Measurements from ENCODE around the gene SNRNP200. TPM values are rescaled to one million over a fixed set of nuclear protein-coding genes. Genes with fewer than 3 reads are reported as not detected.
A peak's percentile ranks its signal among the peaks of the same experiment; 100 is the strongest.

Gene SNRNP200
- total RNA-seq, 4 donors from 2014 or later, result 81.4 to 106 (median 86.8) TPM

GRCh38 chr2:96317584-96317997, 12.2 kb upstream of the SNRNP200 start:
- Histone ChIP-seq H3K4me1 (peaks cover 0 to 16% (median 13%) of the 10 kb centered on the region in 4 donors), H3K27ac (no peak overlapping the region), H3K36me3 (no peaks in the 10 kb centered on the region), H3K4me3 (no peak overlapping the region), H3K9me3 (no peaks in the 10 kb centered on the region), H3K27me3 (peaks cover 58% of the 10 kb centered on the region)
- no peak for TF ChIP-seq POLR2A (IDR thresholded peaks at IDR 0.05)
- TF ChIP-seq EP300 (IDR thresholded peaks at IDR 0.05; ENCODE audit: low read depth), result no peak
- no peak for TF ChIP-seq CTCF (IDR thresholded peaks at IDR 0.05)
- no peak for TF ChIP-seq POLR2AphosphoS5 (IDR thresholded peaks at IDR 0.05)
- 78 to 79% methylated on average over 4 of the region's 4 CpGs for WGBS, 2 donors (ENCODE audit: low coverage in 1 of 2)
- DNase-seq, result no peak
- intact Hi-C loops (cut with DNase I; ENCODE audit: low total_unique reads) (no loop called here), in situ Hi-C loops (cut with MboI; ENCODE audit: low pct_ligation_motif_present in 1 of 4, low pct_unique_long_range_greater_than_20kb in 1 of 4, low sequenced_read_pairs in 3 of 4) (loop anchor here in 1 of 4 donors (25.0 kb wide), 1 partner anchor 195 kb away; the partner anchor contains the start of gene NEURL3)

- no peaks in the 10 kb centered on the region for H3K36me3 ChIP-seq
- H3K27me3 ChIP-seq, result peaks cover 52% of the 10 kb centered on the region
- H3K27ac ChIP-seq, result no peak overlapping the region
- H3K4me1 ChIP-seq, result peaks cover 0 to 13% (median 11%) of the 10 kb centered on the region in 4 donors
- DNase-seq, result no peak
- no peak overlapping the region for H3K4me3 ChIP-seq
- intact Hi-C loops (cut with DNase I; ENCODE audit: low total_unique reads) (no loop called here), in situ Hi-C loops (cut with MboI; ENCODE audit: low pct_ligation_motif_present in 1 of 4, low pct_unique_long_range_greater_than_20kb in 1 of 4, low sequenced_read_pairs in 3 of 4) (loop anchor here in 1 of 4 donors (25.0 kb wide), 1 partner anchor 195 kb away; the partner anchor contains the start of gene NEURL3)
- no peak for TF ChIP-seq POLR2A (IDR thresholded peaks at IDR 0.05)
- TF ChIP-seq EP300 (IDR thresholded peaks at IDR 0.05; ENCODE audit: low read depth), result no peak
- TF ChIP-seq POLR2AphosphoS5 (IDR thresholded peaks at IDR 0.05), result no peak
- TF ChIP-seq CTCF (IDR thresholded peaks at IDR 0.05), result no peak
- no peaks in the 10 kb centered on the region for H3K9me3 ChIP-seq
Measured at GRCh38 chr2:96316999-96317398, 11.7 kb upstream of the SNRNP200 start.

GRCh38 chr2:96315400-96316071, 10.2 kb upstream of the SNRNP200 start:
- no peaks in the 10 kb centered on the region for H3K9me3 ChIP-seq
- in situ Hi-C loops (cut with MboI; ENCODE audit: low pct_ligation_motif_present in 1 of 4, low pct_unique_long_range_greater_than_20kb in 1 of 4, low sequenced_read_pairs in 3 of 4), result loop anchor here in 1 of 4 donors (25.0 kb wide), 1 partner anchor 197 kb away; the partner anchor contains the start of gene NEURL3
- H3K4me3 ChIP-seq, result no peak overlapping the region
- WGBS, 2 donors (ENCODE audit: low coverage in 1 of 2), result 47 to 67% methylated on average over 3 to 5 of the region's 7 CpGs
- TF ChIP-seq POLR2AphosphoS5 (IDR thresholded peaks at IDR 0.05), result no peak
- no peak for TF ChIP-seq POLR2A (IDR thresholded peaks at IDR 0.05)
- no peak for TF ChIP-seq CTCF (IDR thresholded peaks at IDR 0.05)
- TF ChIP-seq EP300 (IDR thresholded peaks at IDR 0.05; ENCODE audit: low read depth), result no peak
- intact Hi-C loops (cut with DNase I; ENCODE audit: low total_unique reads), result no loop called here
- H3K27ac ChIP-seq, result peak overlapping the region in 2 of 4 donors; percentile 4 to 30
- peak; percentile 16 for DNase-seq
- no peaks in the 10 kb centered on the region for H3K36me3 ChIP-seq
- no peaks in the 10 kb centered on the region for H3K4me1 ChIP-seq
- peaks cover 38% of the 10 kb centered on the region for H3K27me3 ChIP-seq

- Histone ChIP-seq H3K27me3 (peaks cover 32% of the 10 kb centered on the region), H3K4me3 (no peak overlapping the region), H3K4me1 (no peaks in the 10 kb centered on the region), H3K27ac (no peak overlapping the region), H3K9me3 (no peaks in the 10 kb centered on the region), H3K36me3 (no peaks in the 10 kb centered on the region)
- 82% methylated on average over 3 of the region's 3 CpGs; no CpG with 5 or more reads in 1 of the 2 donors for WGBS, 2 donors (ENCODE audit: low coverage in 1 of 2)
- no peak for TF ChIP-seq POLR2AphosphoS5 (IDR thresholded peaks at IDR 0.05)
- no peak for TF ChIP-seq POLR2A (IDR thresholded peaks at IDR 0.05)
- TF ChIP-seq CTCF (IDR thresholded peaks at IDR 0.05), result no peak
- no peak for TF ChIP-seq EP300 (IDR thresholded peaks at IDR 0.05; ENCODE audit: low read depth)
- intact Hi-C loops (cut with DNase I; ENCODE audit: low total_unique reads), result no loop called here
- no peak for DNase-seq
- in situ Hi-C loops (cut with MboI; ENCODE audit: low pct_ligation_motif_present in 1 of 4, low pct_unique_long_range_greater_than_20kb in 1 of 4, low sequenced_read_pairs in 3 of 4), result loop anchor here in 1 of 4 donors (25.0 kb wide), 1 partner anchor 197 kb away; the partner anchor contains the start of gene NEURL3
Measured at GRCh38 chr2:96315005-96315399, 9.7 kb upstream of the SNRNP200 start.

Measured in transverse colon (tissue), 4 donors.